ENCODE results near the gene SLC39A10.

DNA sequence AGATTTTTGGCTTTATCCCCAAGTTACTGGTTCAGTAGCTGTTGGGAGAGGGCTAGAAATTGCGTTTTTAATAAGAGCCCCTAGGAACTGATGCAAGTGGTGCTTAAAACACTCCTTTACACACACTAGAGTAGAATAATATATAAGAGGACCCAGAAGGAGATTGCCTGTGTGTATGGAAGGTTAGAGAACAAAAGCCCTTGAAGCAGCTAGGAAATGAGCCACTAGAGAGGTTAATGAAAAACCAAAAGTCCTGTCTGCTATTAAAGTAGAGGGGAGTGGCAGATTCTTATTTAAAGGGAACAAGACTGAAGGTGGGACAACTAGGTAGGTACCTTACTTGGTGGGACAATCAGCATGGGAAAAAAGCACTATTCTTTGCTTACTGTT lies 14.4 kb upstream of the SLC39A10 start:
- TF ChIP-seq, protein P1, sequence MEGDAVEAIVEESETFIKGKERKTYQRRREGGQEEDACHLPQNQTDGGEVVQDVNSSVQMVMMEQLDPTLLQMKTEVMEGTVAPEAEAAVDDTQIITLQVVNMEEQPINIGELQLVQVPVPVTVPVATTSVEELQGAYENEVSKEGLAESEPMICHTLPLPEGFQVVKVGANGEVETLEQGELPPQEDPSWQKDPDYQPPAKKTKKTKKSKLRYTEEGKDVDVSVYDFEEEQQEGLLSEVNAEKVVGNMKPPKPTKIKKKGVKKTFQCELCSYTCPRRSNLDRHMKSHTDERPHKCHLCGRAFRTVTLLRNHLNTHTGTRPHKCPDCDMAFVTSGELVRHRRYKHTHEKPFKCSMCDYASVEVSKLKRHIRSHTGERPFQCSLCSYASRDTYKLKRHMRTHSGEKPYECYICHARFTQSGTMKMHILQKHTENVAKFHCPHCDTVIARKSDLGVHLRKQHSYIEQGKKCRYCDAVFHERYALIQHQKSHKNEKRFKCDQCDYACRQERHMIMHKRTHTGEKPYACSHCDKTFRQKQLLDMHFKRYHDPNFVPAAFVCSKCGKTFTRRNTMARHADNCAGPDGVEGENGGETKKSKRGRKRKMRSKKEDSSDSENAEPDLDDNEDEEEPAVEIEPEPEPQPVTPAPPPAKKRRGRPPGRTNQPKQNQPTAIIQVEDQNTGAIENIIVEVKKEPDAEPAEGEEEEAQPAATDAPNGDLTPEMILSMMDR (IDR thresholded peaks at IDR 0.05), result no peak
- TF ChIP-seq EP300 (IDR thresholded peaks at IDR 0.05) (no peak), POLR2A (IDR thresholded peaks at IDR 0.05) (no peak), POLR2AphosphoS5 (IDR thresholded peaks at IDR 0.05) (no peak)

Data from sigmoid colon (tissue), 4 donors.